Medulla oblongata (tissue), 1 donor: ENCODE results near the gene PRRG3.

Experiments
- DNase-seq: peaks from one replicate; pipeline ENCODE4 v3.0.0-alpha.2; 2015; ENCODE audit errors: extremely low spot score

Gene PRRG3

GRCh38 chrX:151704041-151704663 lies 8.9 kb downstream of the PRRG3 start:
- no peak for DNase-seq

GRCh38 chrX:151708821-151709220 lies 13.6 kb downstream of the PRRG3 start:
- no peak for DNase-seq

GRCh38 chrX:151710457-151710856 lies 15.2 kb downstream of the PRRG3 start:
- no peak for DNase-seq

- DNase-seq: no peak
Observed at GRCh38 chrX:151711154-151711553, 15.9 kb downstream of the PRRG3 start.

GRCh38 chrX:151711787-151712186 lies 16.5 kb downstream of the PRRG3 start:
- DNase-seq: no peak

GRCh38 chrX:151712253-151712652 lies 17.0 kb downstream of the PRRG3 start:
- no peak for DNase-seq

- no peak for DNase-seq
Observed at GRCh38 chrX:151713849-151714248, 18.6 kb downstream of the PRRG3 start.

GRCh38 chrX:151714362-151714761 lies 19.1 kb downstream of the PRRG3 start:
- no peak for DNase-seq

GRCh38 chrX:151715752-151716151 lies 20.5 kb downstream of the PRRG3 start, which contains the start of gene FATE1:
TSS of gene FATE1 (plus strand) at chrX:151716035. CDS start at chrX:151716120, 85 bp downstream.
- DNase-seq: no peak

GRCh38 chrX:151722241-151722846 lies 27.1 kb downstream of the PRRG3 start:
- DNase-seq: no peak

- DNase-seq: no peak
Observed at GRCh38 chrX:151723156-151723760, 28.0 kb downstream of the PRRG3 start.

- DNase-seq: no peak
Observed at GRCh38 chrX:151724563-151725337, 29.5 kb downstream of the PRRG3 start.

GRCh38 chrX:151725338-151725614 lies 30.0 kb downstream of the PRRG3 start:
- DNase-seq: no peak

GRCh38 chrX:151726751-151727150 lies 31.5 kb downstream of the PRRG3 start:
- DNase-seq: no peak

- no peak for DNase-seq
Observed at GRCh38 chrX:151727346-151727745, 32.1 kb downstream of the PRRG3 start.

- no peak for DNase-seq
Observed at GRCh38 chrX:151729056-151729725, 33.9 kb downstream of the PRRG3 start.

- no peak for DNase-seq
Observed at GRCh38 chrX:151734446-151734845, 39.2 kb downstream of the PRRG3 start, which contains the start of gene CNGA2. TSS of gene CNGA2 (plus strand) at chrX:151734746. CDS start at chrX:151738484, 3,738 bp downstream.

GRCh38 chrX:151735219-151735618 lies 40.0 kb downstream of the PRRG3 start:
- DNase-seq: no peak

GRCh38 chrX:151736685-151737084 lies 41.4 kb downstream of the PRRG3 start:
- no peak for DNase-seq

GRCh38 chrX:151737494-151737893 lies 42.2 kb downstream of the PRRG3 start:
- no peak for DNase-seq

GRCh38 chrX:151738751-151739150 lies 43.5 kb downstream of the PRRG3 start:
- DNase-seq: no peak

GRCh38 chrX:151741606-151742005 lies 46.3 kb downstream of the PRRG3 start:
- DNase-seq: no peak
